HepG2 (cell line): ENCODE data around the gene NTM. TPM values are rescaled to one million over a fixed set of nuclear protein-coding genes. Genes with fewer than 3 reads are reported as not detected.

Experiments used
- ATAC-seq: fragments of 200-7000 bp; cut with Tn5 transposase; 3 replicates; pipeline ENCODE4 v1.9.1; 2020; ENCODE audit warnings: mild to moderate bottlenecking, moderate library complexity
- BruUV-seq: library from RNA; stranded (reverse); fragments of 400-500 nt; replicated peaks from 2 replicates; lab custom pipeline; 2021; lab: Mats Ljungman, UMichigan
- CTCF ChIA-PET: fragments of 300-600 bp; formaldehyde crosslinking; extraction: SDS; loops from one replicate; lab custom pipeline; 2021; ENCODE audit warnings: low total read pairs, inconsistent platforms, low intra/inter-chr PET ratio; lab: Yijun Ruan, JAX
- POLR2A ChIA-PET: fragments of 350-600 bp; sonication (Branson Sonifier 250); formaldehyde crosslinking; loops from one replicate; lab custom pipeline; 2020; ENCODE audit warnings: antibody characterized with exemption, inconsistent platforms; lab: Yijun Ruan, JAX
- DNase-seq: peaks from one replicate; pipeline ENCODE4 v3.0.0-alpha.2; 2015; ENCODE audit warnings: low spot score
- FAIRE-seq: peaks from 3 replicates; lab custom pipeline; 2011; peaks lifted over from hg19 to GRCh38; lab: Jason Lieb, UNC
- H2AFZ ChIP-seq: one replicate; pipeline ENCODE4 v1.6.1; 2011; ENCODE audit warnings: low read length, inconsistent platforms
- H3K27ac ChIP-seq: fragments of 300-600 bp; 3 replicates; pipeline ENCODE4 v1.8.0; 2011; ENCODE audit warnings: mixed run types, mild to moderate bottlenecking, mixed read lengths, low read length, inconsistent platforms; ENCODE audit not compliant: insufficient read depth; ENCODE audit errors: extremely low read length
- H3K27me3 ChIP-seq, 2 experiments: fragments of 200-600 bp in 1 of 2; 2 replicates in 1 of 2; 3 replicates in 1 of 2; pipeline versions ENCODE4 v1.6.0 to v1.8.0; 2011; ENCODE audit warnings: low read length in 2 of 2, mild to moderate bottlenecking in 2 of 2, moderate library complexity in 2 of 2, inconsistent platforms in 1 of 2; ENCODE audit not compliant: insufficient read depth in 2 of 2, control insufficient read depth in 1 of 2
- H3K36me3 ChIP-seq, 2 experiments: fragments of 200-600 bp in 1 of 2; replicated peaks in 1 of 2; 2 replicates in 1 of 2; 3 replicates in 1 of 2; pipeline versions ENCODE4 v1.5.1 to v1.8.0; 2011; ENCODE audit warnings: low read length in 2 of 2, inconsistent platforms in 1 of 2; ENCODE audit not compliant: insufficient read depth in 2 of 2, control insufficient read depth in 1 of 2
- H3K4me1 ChIP-seq: 2 replicates; pipeline ENCODE4 v1.5.1; 2012; ENCODE audit warnings: low read length, inconsistent platforms; ENCODE audit not compliant: insufficient read depth
- H3K4me2 ChIP-seq: 2 replicates; pipeline ENCODE4 v1.6.0; 2011; ENCODE audit warnings: low read depth, low read length, inconsistent platforms
- H3K4me3 ChIP-seq, 3 experiments: fragments of 200-600 bp in 1 of 3; sonication (generic), shearing (Covaris generic) in 1 of 3; replicated peaks in 1 of 3; 2 replicates each; pipeline ENCODE4 v1.5.1; 2011 to 2016; ENCODE audit warnings: low read length in 3 of 3, inconsistent platforms in 2 of 3, low read depth in 2 of 3, mild to moderate bottlenecking in 2 of 3, control low read depth in 1 of 3, mixed read lengths in 1 of 3; ENCODE audit not compliant: insufficient read depth in 1 of 3
- H3K79me2 ChIP-seq: one replicate; pipeline ENCODE4 v1.6.1; 2011; ENCODE audit warnings: low read length, inconsistent platforms; ENCODE audit not compliant: insufficient read depth
- H3K9ac ChIP-seq: 2 replicates; pipeline ENCODE4 v1.6.0; 2011; ENCODE audit warnings: mild to moderate bottlenecking, low read depth, low read length, inconsistent platforms; ENCODE audit not compliant: insufficient read depth
- H3K9me3 ChIP-seq: 2 replicates; pipeline ENCODE4 v1.5.1; 2012; ENCODE audit warnings: mild to moderate bottlenecking, low read length
- H4K20me1 ChIP-seq: 2 replicates; pipeline ENCODE4 v1.6.0; 2011; ENCODE audit warnings: inconsistent platforms, mild to moderate bottlenecking, low read length, moderate library complexity; ENCODE audit not compliant: insufficient read depth
- GTF2F1 ChIP-seq: fragments of 150-350 bp; IDR thresholded peaks from 2 replicates; pipeline ENCODE4 v1.6.1; 2014; ENCODE audit warnings: low read length
- NFIB ChIP-seq: sonication (generic); formaldehyde crosslinking; IDR thresholded peaks from 2 replicates; pipeline ENCODE4 v1.9.0; 2021; ENCODE audit warnings: missing genetic modification reagents, mild to moderate bottlenecking, borderline replicate concordance
- NR2F6 ChIP-seq, 2 experiments: IDR thresholded peaks; 2 replicates each; pipeline ENCODE4 v1.6.1; 2016; ENCODE audit warnings: antibody characterized with exemption in 1 of 2, mild to moderate bottlenecking in 1 of 2
- PAWR ChIP-seq: sonication (generic); formaldehyde crosslinking; IDR thresholded peaks from 2 replicates; pipeline ENCODE4 v1.4.0; 2020; ENCODE audit warnings: missing genetic modification reagents, mild to moderate bottlenecking, borderline replicate concordance
- SAP130 ChIP-seq: IDR thresholded peaks from 2 replicates; pipeline ENCODE4 v1.6.1; 2016; ENCODE audit warnings: low read depth
- SP5 ChIP-seq: IDR thresholded peaks from 2 replicates; pipeline ENCODE4 v1.6.1; 2016; ENCODE audit warnings: low read depth, borderline replicate concordance
- TCF7 ChIP-seq: sonication (generic); IDR thresholded peaks from 2 replicates; pipeline ENCODE4 v1.6.1; 2016; ENCODE audit warnings: antibody characterized with exemption, low read depth
- ZNF121 ChIP-seq: sonication (generic); formaldehyde crosslinking; IDR thresholded peaks from 2 replicates; pipeline ENCODE4 v1.5.0; 2020; ENCODE audit warnings: mild to moderate bottlenecking, missing genetic modification reagents
- ZNF260 ChIP-seq: sonication (generic); formaldehyde crosslinking; IDR thresholded peaks from 2 replicates; pipeline ENCODE4 v1.4.0; 2020; ENCODE audit warnings: missing genetic modification reagents, low read depth, mild to moderate bottlenecking, borderline replicate concordance
- ZNF607 ChIP-seq: sonication (generic); formaldehyde crosslinking; IDR thresholded peaks from 2 replicates; pipeline ENCODE4 v1.5.1; 2020; ENCODE audit warnings: missing genetic modification reagents, mild to moderate bottlenecking, borderline replicate concordance
- ZNF7 ChIP-seq: IDR thresholded peaks from 2 replicates; pipeline ENCODE4 v1.6.1; 2016; ENCODE audit warnings: missing biosample characterization, missing genetic modification reagents
- ZNF724P ChIP-seq: sonication (generic); formaldehyde crosslinking; IDR thresholded peaks from 2 replicates; pipeline ENCODE4 v1.8.0; 2022; ENCODE audit warnings: missing genetic modification reagents, borderline replicate concordance
- ZSCAN22 ChIP-seq: sonication (generic); formaldehyde crosslinking; IDR thresholded peaks from 2 replicates; pipeline ENCODE4 v1.4.0; 2020; ENCODE audit warnings: mild to moderate bottlenecking, missing genetic modification reagents
- WGBS: methylation state at CpG from one replicate; pipeline ENCODE4 v1.1.6; 2017; ENCODE audit warnings: low lambda C conversion rate; 5-methylcytosine and 5-hydroxymethylcytosine counted together
- in situ Hi-C: cut with HindIII; loops from 2 replicates; pipeline ENCODE4 v1.10.0; 2017; ENCODE audit warnings: low pct_unique_long_range_greater_than_20kb; ENCODE audit not compliant: extremely low pct_ligation_motif_present
- intact Hi-C: fragments of 100-400 bp; cut with micrococcal nuclease; formaldehyde crosslinking; loops from one replicate; pipeline ENCODE4 v1.10.0; 2022; ENCODE audit not compliant: unreplicated experiment
- polyA plus RNA-seq, 8 experiments: library from polyadenylated mRNA; depleted of rRNA in 3 of 8; stranded (reverse) in 7 of 8; unstranded in 1 of 8; fragments of >200 nt; fragmentation: Illumina TruSeq in 4 of 8; extraction: Trizol in 4 of 8; gene quantifications; 2 replicates each; pipeline versions ENCODE4 v1.2.1 to v1.2.3, GENCODE V29; 2011 to 2016; ENCODE audit warnings: low read depth in 4 of 8, missing spikeins in 1 of 8, mixed read lengths in 1 of 8; ENCODE audit not compliant: insufficient read depth in 1 of 8
- total RNA-seq, 5 experiments: library from RNA; depleted of rRNA; stranded (reverse); fragments of >200 nt; fragmentation: Illumina TruSeq; extraction: Trizol; gene quantifications; 2 replicates each; pipeline ENCODE4 v1.2.3, GENCODE V29; 2016; ENCODE audit warnings: low read depth in 1 of 5
- TF ChIP-seq, protein P1 (sequence below), 2 experiments: sonication (generic) in 1 of 2; formaldehyde crosslinking in 1 of 2; IDR thresholded peaks; 2 replicates each; pipeline versions ENCODE4 v1.4.0 to v1.6.1; 2016 to 2020; ENCODE audit warnings: borderline replicate concordance in 1 of 2, low read depth in 1 of 2, mild to moderate bottlenecking in 1 of 2, missing genetic modification reagents in 1 of 2
- TF ChIP-seq, protein P2 (sequence below): sonication (generic); formaldehyde crosslinking; IDR thresholded peaks from 2 replicates; pipeline ENCODE4 v1.5.0; 2020; ENCODE audit warnings: mild to moderate bottlenecking, missing genetic modification reagents

Gene NTM
- total and polyA plus RNA-seq, 2 of the 13 experiments (the other 11 are each of a cell fraction or from before 2014, with no cell fraction given), result not detected

DNA sequence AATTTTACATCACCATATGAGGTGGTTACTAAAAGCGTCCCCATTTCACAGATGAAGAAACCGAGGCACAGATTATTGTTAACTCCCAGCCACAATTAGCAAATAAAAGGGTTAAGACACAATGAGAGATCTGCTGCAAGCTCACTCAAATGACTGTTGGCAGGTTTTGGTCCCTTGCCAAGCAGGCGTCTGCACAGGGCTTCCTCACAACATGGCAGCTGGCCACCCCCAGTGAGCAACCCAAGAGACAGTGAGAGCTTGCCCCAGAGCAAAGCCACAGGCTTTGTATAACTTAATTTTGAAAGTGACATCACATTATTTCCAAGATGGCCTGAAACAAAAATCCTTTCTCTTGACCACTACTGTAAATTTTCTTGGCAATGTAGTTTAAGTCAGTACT is 217.6 kb downstream of the NTM start (continued):
- TF ChIP-seq, protein P1, sequence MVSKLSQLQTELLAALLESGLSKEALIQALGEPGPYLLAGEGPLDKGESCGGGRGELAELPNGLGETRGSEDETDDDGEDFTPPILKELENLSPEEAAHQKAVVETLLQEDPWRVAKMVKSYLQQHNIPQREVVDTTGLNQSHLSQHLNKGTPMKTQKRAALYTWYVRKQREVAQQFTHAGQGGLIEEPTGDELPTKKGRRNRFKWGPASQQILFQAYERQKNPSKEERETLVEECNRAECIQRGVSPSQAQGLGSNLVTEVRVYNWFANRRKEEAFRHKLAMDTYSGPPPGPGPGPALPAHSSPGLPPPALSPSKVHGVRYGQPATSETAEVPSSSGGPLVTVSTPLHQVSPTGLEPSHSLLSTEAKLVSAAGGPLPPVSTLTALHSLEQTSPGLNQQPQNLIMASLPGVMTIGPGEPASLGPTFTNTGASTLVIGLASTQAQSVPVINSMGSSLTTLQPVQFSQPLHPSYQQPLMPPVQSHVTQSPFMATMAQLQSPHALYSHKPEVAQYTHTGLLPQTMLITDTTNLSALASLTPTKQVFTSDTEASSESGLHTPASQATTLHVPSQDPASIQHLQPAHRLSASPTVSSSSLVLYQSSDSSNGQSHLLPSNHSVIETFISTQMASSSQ (IDR thresholded peaks at IDR 0.05; ENCODE audit: low read depth), result no peak
- TF ChIP-seq, protein P1 (CRISPR knock-in tag; IDR thresholded peaks at IDR 0.05; ENCODE audit: borderline replicate concordance), result no peak
- TF ChIP-seq ZNF260 (CRISPR knock-in tag), result no peak
- TF ChIP-seq ZNF7, result no peak
- TF ChIP-seq PAWR (CRISPR knock-in tag), result no peak
- TF ChIP-seq ZSCAN22 (CRISPR knock-in tag), result no peak
- TF ChIP-seq NR2F6 (IDR thresholded peaks at IDR 0.05), result no peak
- no peak for TF ChIP-seq NR2F6 (CRISPR knock-in tag; IDR thresholded peaks at IDR 0.05)
- TF ChIP-seq NFIB, result no peak

DNA sequence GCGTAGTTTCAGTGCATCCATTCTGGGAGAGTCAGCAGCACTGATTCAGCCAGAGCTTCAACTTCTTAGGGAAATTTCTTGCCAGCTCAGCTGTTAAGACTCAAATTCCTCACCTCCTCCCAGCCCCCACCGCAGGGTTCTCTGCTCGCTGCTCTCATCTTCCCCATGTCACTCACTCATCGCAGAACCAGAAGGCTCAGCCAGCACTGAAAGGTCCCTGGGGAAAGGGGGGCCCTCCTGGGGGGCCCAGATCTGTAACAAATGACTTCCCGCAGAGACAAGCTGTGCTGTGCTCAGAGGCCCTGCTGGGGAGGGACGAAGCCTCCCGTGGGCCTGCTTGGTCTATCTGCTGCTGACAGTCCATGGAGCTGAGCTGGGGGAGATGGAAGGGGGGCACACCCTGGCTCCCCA is 220.6 kb downstream of the NTM start:
- no peaks in the 10 kb centered on the region for H3K9me3 ChIP-seq
- no peaks in the 10 kb centered on the region for H4K20me1 ChIP-seq
- H3K4me2 ChIP-seq, result no peak overlapping the region
- intact Hi-C loops, result no loop called here
- H3K36me3 ChIP-seq, result no peaks in the 10 kb centered on the region
- no peaks in the 10 kb centered on the region for H3K79me2 ChIP-seq
- 19% methylated on average over 2 of the region's 7 CpGs for WGBS
- FAIRE-seq, result no peak
- no peak overlapping the region for H2AFZ ChIP-seq
- H3K9ac ChIP-seq, result no peak overlapping the region
- ChIA-PET POLR2A (no interaction called here), CTCF (no interaction called here)
- no TSS peak for BruUV-seq
- no peak overlapping the region for H3K4me3 ChIP-seq
- DNase-seq, result no peak
- no peak overlapping the region for H3K27ac ChIP-seq
- no peak for ATAC-seq
- no peaks in the 10 kb centered on the region for H3K4me1 ChIP-seq
- in situ Hi-C loops, result no loop called here
- H3K27me3 ChIP-seq, result peaks cover 0 to 7% of the 10 kb centered on the region in 2 experiments; a peak in 1 of 5 replicates
- TF ChIP-seq ZNF724P (CRISPR knock-in tag) (no peak), TCF7 (no peak), ZNF121 (CRISPR knock-in tag) (no peak), SP5 (no peak), GTF2F1 (no peak), ZNF607 (CRISPR knock-in tag) (no peak), SAP130 (no peak)
- TF ChIP-seq, protein P2, sequence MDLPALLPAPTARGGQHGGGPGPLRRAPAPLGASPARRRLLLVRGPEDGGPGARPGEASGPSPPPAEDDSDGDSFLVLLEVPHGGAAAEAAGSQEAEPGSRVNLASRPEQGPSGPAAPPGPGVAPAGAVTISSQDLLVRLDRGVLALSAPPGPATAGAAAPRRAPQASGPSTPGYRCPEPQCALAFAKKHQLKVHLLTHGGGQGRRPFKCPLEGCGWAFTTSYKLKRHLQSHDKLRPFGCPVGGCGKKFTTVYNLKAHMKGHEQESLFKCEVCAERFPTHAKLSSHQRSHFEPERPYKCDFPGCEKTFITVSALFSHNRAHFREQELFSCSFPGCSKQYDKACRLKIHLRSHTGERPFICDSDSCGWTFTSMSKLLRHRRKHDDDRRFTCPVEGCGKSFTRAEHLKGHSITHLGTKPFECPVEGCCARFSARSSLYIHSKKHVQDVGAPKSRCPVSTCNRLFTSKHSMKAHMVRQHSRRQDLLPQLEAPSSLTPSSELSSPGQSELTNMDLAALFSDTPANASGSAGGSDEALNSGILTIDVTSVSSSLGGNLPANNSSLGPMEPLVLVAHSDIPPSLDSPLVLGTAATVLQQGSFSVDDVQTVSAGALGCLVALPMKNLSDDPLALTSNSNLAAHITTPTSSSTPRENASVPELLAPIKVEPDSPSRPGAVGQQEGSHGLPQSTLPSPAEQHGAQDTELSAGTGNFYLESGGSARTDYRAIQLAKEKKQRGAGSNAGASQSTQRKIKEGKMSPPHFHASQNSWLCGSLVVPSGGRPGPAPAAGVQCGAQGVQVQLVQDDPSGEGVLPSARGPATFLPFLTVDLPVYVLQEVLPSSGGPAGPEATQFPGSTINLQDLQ (CRISPR knock-in tag), result no peak
